SK-N-DZ (cell line): ENCODE data around the gene TRIM37.
"Not testable (repeated sequence)": the region's sequence is repeated elsewhere in the genome, so short reads cannot be mapped to it uniquely, and the experiment has no call there.

Experiments used
- DNase-seq: peaks from one replicate; pipeline ENCODE4 v3.0.0-alpha.2; 2015; ENCODE audit warnings: low spot score

The TRIM37 gene

GRCh38 chr17:59110973-59111372 is 4.3 kb upstream of the TRIM37 start:
- DNase-seq = no peak

GRCh38 chr17:59108400-59109102 is 1.9 kb upstream of the TRIM37 start:
- DNase-seq = no peak

GRCh38 chr17:59107306-59107670 is 608 bp upstream of the TRIM37 start:
- DNase-seq = no peak

GRCh38 chr17:59105852-59106462 is 723 bp downstream of the TRIM37 start:
- no peak for DNase-seq

- no peak for DNase-seq
Measured at GRCh38 chr17:59101178-59101577, 5.5 kb downstream of the TRIM37 start.

- DNase-seq = no peak
Measured at GRCh38 chr17:59097876-59098275, 8.8 kb downstream of the TRIM37 start.

- peak; percentile 46 for DNase-seq
Measured at GRCh38 chr17:59094861-59095530, 11.7 kb downstream of the TRIM37 start.

- no peak for DNase-seq
Measured at GRCh38 chr17:59093702-59094231, 12.9 kb downstream of the TRIM37 start.

- DNase-seq = no peak
Measured at GRCh38 chr17:59093145-59093701, 13.5 kb downstream of the TRIM37 start.

- DNase-seq = not testable (repeated sequence)
Measured at GRCh38 chr17:59090593-59090992, 16.1 kb downstream of the TRIM37 start.

- no peak for DNase-seq
Measured at GRCh38 chr17:59084154-59084553, 22.5 kb downstream of the TRIM37 start.

GRCh38 chr17:59074494-59074893 is 32.2 kb downstream of the TRIM37 start:
- DNase-seq = no peak

- no peak for DNase-seq
Measured at GRCh38 chr17:59073972-59074371, 32.7 kb downstream of the TRIM37 start.

GRCh38 chr17:59069856-59070255 is 36.8 kb downstream of the TRIM37 start:
- DNase-seq = no peak

- no peak for DNase-seq
Measured at GRCh38 chr17:59067756-59068155, 38.9 kb downstream of the TRIM37 start.

GRCh38 chr17:59067340-59067739 is 39.3 kb downstream of the TRIM37 start:
- no peak for DNase-seq

GRCh38 chr17:59062509-59062908 is 44.2 kb downstream of the TRIM37 start:
- no peak for DNase-seq

GRCh38 chr17:59056857-59057256 is 49.8 kb downstream of the TRIM37 start:
- no peak for DNase-seq

GRCh38 chr17:59049798-59050197 is 56.9 kb downstream of the TRIM37 start:
- DNase-seq = no peak

GRCh38 chr17:59047616-59048015 is 59.1 kb downstream of the TRIM37 start:
- no peak for DNase-seq

GRCh38 chr17:59046192-59046591 is 60.5 kb downstream of the TRIM37 start:
- DNase-seq = no peak

- no peak for DNase-seq
Measured at GRCh38 chr17:59038734-59039133, 67.9 kb downstream of the TRIM37 start.
